GM18951 (cell line): Measurements from ENCODE around the gene SH2D7.

Experiments used
- POLR2A ChIP-seq: IDR thresholded peaks from 4 replicates; pipeline ENCODE4 v1.6.1; 2011; ENCODE audit warnings: mild to moderate bottlenecking; ENCODE audit not compliant: insufficient read length, insufficient read depth; ENCODE audit errors: extremely low read depth
- in situ Hi-C: fragments of 300-500 bp; cut with MboI; formaldehyde crosslinking; loops from one replicate; pipeline ENCODE4 v1.12.0; 2022; ENCODE audit warnings: low sequenced_read_pairs, mixed read lengths, inconsistent platforms; ENCODE audit not compliant: unreplicated experiment

The SH2D7 gene

DNA sequence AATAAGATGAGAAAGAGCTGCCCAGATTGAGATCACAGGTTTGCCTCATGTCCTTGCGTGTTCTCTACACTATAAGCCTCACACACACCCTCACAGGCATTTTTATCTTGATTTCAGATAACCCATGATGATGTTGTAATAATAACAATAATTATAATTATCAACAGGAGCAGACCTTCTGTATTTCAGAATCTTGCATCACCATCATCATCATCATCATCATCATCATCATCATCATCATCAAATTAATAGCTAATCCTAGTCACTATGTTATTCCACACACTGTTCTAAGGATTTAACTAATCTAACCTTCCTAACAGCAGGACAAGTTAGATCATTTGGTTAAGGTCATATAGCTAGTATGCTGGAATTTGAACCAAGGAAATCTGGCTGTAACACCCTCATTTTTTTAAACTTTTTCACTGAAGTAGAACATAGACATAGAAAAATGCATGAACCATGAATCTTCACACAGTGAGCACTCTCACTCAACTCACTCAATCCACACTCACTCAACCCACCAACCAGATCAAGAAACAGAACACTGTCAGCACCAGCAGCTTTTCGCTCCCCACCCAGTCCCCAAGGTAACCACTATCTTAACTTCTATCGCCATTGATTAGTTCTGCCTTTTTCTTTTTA is 1.8 kb upstream of the SH2D7 start:
- TF ChIP-seq POLR2A, result no peak
- in situ Hi-C loops, result no loop called here

GRCh38 chr15:78093242-78094020 is 1.1 kb downstream of the SH2D7 start:
- no peak for TF ChIP-seq POLR2A
- in situ Hi-C loops, result no loop called here

DNA sequence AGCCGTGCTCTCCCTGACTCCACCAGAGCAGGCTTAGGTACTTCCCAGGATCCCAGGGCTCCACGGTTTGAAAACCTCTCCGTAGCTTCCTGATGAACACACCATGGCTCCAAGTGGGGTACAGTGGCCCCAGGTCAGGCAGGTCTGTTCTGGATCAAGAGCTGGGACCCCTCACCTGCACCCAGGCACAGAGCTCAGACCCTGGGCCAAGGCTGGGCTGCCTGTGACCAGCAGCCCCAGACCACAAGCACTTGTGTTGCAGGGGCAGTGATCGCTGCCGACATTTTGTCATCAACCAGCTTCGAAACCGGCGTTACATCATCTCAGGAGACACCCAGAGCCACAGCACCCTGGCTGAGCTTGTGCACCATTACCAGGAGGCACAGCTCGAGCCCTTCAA is 5.3 kb downstream of the SH2D7 start:
- in situ Hi-C loops, result no loop called here
- no peak for TF ChIP-seq POLR2A

DNA sequence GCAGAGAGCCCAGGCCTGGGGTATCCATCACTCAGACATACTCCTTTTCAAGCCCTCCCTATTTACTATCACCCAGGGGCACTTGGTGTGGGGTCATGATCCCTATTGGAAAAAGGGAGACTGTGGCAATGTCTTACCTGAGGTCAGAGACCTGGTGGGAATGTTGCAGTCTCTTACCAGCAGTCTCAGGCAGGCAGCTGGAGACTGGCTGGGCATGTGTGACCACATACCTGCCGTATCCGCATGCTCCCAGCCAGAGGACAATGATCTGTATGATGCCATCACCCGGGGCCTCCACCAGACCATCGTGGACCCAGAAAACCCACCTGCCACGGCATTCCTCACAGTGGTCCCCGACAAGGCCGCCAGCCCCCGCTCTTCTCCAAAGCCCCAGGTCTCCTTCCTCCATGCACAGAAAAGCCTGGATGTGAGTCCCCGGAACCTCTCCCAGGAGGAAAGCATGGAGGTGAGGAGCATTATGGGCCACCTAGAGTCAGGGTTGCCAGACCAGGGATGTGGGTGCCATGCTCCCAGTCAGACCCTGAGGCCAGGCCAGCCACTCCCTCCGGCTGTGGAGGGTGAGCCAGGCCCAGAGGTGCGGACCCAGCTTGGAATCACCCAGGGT is 5.9 kb downstream of the SH2D7 start:
- in situ Hi-C loops, result no loop called here
- no peak for TF ChIP-seq POLR2A

GRCh38 chr15:78100886-78101285 is 8.5 kb downstream of the SH2D7 start:
- in situ Hi-C loops, result no loop called here
- no peak for TF ChIP-seq POLR2A

- no peak for TF ChIP-seq POLR2A
- in situ Hi-C loops, result no loop called here
These were observed 9.2 kb downstream of the SH2D7 start for GRCh38 chr15:78101423-78102105.

- in situ Hi-C loops, result no loop called here
- TF ChIP-seq POLR2A, result no peak
These were observed 9.8 kb downstream of the SH2D7 start for GRCh38 chr15:78102211-78102610.

- no peak for TF ChIP-seq POLR2A
- in situ Hi-C loops, result no loop called here
These were observed 10.4 kb downstream of the SH2D7 start for GRCh38 chr15:78102741-78103140.

DNA sequence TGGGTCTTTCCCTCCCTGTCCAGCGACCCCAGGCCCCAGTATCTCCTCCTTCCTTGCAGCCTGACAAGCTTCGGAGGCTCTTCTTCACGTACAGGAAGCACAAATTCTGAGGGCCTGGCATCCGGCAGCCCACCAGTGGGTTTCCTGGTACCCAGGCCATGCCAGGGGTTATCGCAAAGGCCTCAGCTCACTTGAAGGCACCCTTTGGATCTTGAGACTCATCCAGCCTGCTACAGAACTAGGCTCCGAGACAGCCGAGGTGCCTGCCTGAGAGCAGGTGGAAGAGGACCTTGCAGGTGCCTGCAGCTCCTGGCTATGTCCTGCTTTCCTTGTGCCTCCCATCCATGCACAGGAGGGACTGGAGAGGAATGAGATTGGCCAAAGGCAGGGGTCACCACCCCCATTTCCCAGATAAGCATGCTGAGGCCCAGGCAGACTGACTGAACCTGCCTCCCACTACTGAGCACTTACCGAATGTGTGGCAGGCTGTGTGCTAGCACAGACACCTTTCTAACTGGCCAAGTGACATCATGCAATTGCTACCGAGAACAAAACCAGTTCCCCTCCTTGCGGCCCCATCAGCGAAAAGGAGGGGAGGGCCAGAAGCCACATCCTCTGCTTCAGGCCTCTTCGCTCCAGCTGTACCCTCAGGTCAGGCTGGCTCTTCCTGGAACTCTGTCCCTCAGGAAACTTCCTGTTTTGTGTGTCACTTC is 11.2 kb downstream of the SH2D7 start:
- TF ChIP-seq POLR2A, result peak; percentile 35
- in situ Hi-C loops, result no loop called here

- no peak for TF ChIP-seq POLR2A
- in situ Hi-C loops, result no loop called here
These were observed 11.7 kb downstream of the SH2D7 start for GRCh38 chr15:78104119-78104479.

GRCh38 chr15:78104566-78105475 is 12.5 kb downstream of the SH2D7 start:
- no peak for TF ChIP-seq POLR2A

More at GRCh38 chr15:78104566-78105475, 12.5 kb downstream of the SH2D7 start:
- in situ Hi-C loops, result no loop called here
